HG02885 (cell line): ENCODE results near the gene FAM53B.

Source experiments
- ATAC-seq: cut with Tn5 transposase; IDR thresholded peaks from one replicate; pipeline ENCODE4 v1.9.1; 2021; ENCODE audit warnings: mild to moderate bottlenecking; ENCODE audit not compliant: unreplicated experiment, poor library complexity

The FAM53B gene

DNA sequence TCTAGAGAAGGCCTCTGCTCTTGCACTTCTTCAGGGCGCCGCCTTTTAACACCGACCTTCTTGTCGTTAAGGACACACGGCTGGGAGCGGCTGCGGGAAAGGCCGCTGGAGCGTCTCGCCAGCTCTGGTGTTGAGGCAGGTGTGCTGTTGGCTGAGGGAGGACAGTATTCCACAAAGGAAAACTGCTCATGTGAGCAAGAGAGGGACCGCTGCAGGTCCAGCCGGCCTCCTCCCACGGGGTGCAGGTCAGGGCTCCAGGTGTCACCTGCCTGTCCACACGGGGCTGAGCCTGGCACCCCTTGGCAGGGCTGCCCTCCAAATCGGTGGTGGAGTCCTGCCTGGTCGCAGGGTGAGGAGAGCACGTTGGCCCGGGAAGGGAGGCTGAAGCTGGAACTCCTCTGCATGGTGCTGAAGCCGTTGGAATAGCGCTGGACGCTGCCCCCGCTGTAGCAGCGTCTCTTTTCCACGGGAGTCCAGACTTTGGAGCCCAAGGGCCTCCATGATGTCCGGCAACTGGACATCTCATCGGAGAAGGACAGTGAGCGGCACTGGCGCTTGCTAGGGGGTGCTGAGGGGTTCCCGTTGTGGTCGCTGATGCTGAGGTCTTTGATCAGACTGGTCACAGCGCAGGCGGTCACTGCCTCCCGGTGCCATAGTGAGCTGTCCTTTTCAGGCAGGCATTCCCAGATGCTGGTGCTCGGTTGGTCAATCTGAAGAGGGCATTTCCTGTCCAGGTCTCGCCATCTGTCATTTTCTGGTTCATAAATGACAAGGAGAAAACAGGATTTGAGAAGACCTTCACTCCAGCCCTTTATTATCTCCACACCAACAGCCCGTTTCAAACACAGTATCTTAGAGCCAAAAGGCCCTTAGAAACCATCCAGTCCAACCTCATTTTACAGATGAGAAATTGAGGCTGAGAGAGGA is 62.3 kb downstream of the FAM53B start:
- ATAC-seq, result no peak

DNA sequence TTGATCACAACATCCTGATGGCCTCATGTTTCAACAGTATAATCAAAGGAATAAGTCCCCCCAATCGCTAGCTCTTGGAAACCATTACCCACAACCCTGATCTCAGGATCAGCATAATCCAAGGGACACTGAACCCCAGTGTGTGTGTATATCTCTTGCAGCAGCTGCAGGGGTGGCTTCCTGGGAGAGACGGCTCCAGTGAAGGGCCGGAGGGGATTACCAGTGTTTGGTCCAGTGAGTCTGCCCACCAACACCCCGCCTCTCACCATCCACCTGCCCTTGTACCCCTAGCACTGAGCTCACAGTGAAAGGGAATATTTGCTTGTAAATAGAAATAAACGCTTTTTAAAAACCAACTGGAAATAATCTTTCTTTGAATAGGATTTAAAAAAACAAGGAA is 63.1 kb downstream of the FAM53B start:
- no peak for ATAC-seq

DNA sequence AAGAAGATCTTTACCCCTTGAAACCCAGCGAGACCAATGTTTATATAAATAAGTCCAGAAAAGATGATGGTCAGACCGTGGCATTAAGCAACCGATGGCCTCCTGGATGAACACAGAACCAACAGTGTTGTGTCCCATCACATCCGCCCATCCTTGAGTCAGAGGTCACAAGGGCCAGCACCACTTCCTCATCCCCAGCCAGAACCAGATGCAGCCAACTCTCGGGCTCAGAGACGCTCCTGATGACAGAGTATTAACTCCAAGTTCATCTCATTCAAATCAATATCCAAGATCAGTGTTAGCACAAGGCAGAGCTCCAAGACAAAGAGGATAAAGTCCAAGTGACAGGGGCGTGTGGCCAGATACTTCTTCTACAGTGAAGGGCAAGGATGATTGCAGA is 63.5 kb downstream of the FAM53B start:
- no peak for ATAC-seq

DNA sequence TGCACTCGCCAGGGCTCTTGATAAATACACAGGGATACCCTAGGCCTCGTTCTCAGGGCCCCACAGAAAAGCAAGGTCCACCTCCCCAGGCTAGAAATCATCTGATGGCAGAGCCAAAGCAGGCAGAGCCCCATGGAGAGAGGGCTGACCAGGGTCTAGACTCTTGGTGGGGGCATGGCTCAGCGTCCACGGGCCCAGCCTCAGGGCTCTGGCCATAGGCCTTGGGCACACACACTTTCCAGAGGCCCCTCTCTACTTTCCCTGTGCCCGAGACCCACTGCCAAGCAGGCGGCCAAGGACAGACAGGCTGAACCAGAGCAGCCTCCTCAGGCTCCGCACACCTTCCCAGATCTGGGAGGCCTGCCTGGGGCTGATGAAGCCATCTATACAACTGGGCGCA is 64.8 kb downstream of the FAM53B start:
- no peak for ATAC-seq

DNA sequence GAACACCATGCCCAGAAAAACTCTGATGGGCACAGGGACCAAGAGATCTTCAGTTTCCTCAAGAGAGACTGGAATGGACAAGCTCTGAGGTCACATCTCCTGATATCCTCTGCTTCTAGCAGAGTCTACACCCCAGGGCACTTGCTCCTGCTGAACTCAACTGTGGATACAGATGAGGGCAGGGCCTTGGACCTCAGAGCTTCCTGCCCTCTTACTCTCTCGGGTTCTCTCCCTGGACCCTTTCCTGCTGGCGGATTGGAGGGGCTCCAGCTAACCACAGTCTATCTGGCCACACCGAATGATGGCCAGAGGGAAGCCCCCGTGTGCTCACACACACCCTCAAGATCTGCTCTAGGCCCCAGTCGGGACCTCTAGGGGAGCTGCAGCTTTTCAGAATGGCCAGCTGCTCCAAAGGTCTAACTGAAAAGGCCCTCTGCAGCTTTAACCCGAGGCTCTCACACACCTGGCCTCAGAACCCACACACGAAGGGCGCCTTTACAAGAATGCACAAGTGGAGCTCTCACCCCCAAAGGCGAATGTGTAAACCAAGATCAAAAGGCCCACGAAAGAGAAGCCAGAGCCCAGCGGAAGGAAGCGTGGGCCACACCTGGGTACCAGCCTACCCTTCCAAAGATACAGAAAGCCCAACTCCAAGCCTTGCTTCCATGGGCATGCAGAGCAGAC is 65.5 kb downstream of the FAM53B start:
- no peak for ATAC-seq

DNA sequence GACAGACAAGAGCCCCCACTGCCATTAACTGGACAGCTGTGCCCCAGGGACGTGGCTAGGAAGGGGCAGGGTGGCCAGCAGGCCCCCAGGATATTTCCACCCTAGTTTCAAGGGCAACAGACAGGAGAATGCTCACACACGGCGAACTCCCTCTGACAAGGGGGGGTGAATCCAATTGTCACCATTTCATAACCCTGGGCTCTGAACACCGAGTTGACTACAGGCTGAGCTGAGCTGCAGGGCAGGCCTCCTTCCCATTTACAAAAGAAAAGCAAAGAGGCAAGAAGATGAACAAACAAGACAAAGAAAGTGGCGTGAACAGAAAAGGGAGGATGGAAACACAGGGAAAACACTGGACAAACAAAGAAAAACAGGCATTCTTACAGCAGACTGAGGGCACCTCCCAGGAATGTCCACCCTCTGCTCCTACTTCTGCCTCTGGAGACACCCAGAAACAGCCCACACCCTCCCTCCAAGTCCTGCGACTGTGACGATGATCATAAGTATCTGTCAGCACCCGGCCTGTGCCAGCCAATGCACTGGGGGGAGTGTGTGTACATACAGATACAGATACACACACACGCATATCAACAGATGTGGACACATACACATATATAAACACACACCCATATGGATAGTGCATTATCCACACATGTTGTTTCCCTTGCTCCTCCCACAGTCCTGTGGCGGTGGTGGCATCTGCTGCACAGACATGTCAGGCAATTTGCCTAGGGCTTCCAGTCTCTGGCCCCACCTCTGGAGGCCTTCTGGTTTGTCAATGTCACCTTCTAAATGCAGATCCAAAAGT is 66.2 kb downstream of the FAM53B start:
- no peak for ATAC-seq

DNA sequence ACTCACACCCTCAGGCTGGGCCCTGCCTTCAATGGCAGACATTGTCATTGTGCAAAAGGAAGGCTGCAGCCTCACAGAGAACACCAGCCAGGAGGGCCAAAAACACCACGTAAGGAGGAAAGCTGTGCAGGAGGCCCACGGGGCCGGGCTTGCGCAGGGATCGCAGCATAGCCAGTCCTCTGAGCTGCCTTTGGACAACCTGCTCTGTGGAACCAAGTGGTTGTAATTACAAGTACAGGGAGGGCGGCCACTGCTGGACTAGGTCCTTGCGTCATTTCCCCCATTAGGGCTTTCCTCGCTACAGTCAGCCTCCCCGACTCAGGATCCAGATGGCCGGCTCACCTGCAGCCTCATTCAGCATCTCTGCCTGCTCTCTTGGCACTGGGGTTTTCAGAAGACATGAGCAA is 66.9 kb downstream of the FAM53B start:
- no peak for ATAC-seq

DNA sequence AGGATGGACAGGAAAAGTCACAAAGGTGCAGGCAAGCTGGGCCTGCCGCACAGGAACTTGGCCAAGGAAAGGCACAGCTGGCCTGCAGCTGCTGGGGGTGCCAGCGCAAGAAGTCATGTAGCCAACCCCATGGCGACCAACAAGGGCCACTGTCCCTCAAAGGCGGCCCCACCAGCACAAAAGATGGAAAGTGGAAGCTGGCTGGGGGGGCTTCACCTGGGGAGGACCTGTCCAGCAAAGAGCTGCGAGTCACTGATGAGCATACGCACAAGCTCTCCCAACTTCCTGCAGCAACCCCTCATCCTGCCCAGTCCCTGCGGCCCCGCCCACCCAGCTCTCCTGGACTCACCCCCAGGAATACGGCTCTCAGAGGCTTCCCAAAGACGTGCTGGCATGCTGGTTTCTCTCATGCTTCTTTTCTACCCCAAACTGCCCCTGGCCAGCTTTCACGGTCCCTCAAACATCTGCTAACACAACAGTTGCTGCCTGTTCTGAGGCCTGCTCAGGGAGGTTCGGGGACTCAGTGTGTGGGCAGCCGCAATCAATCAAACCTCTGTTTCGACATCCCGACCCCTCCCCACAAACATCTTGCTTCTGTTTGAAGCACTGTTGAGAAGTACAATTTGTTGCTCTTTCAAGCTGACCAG is 67.6 kb downstream of the FAM53B start:
- no peak for ATAC-seq

DNA sequence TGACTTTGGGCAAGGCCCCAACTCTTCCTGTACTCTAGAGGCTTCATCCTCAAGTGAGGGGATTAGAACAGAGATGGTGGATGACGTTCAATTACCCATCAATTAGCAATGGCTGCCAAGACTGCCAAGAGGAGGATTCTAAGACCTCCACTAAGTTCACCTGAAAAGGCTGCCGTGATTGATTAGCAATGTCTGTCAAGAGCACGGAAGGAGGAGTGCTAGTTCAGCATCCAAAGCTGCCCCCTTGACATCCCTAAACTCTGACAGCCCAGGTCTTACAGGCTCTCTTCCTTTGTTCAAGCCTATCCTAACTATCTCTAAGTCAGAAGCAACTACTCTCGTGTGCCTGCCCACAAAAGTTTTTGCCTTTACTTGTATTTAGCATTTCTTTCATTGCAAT is 68.4 kb downstream of the FAM53B start:
- no peak for ATAC-seq

DNA sequence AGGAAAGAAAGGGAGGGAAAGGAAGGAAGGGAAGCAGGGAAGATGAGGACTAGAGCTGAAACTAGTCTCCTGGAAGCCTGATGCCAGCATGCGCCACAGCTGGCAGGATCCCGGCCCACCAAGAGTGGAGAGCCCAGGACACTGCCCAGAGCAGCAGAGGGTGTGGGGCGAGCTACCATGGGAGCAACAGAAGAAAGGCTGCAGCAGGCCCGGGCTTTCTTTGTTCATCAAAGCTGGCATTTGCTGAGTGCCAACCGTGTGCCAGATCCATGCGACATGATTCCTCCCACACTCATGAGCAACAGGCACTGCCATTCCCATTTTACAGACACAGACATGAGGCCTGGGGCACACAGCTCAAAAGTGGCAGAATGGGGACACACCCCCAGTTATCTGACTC is 68.9 kb downstream of the FAM53B start:
- ATAC-seq, result no peak

DNA sequence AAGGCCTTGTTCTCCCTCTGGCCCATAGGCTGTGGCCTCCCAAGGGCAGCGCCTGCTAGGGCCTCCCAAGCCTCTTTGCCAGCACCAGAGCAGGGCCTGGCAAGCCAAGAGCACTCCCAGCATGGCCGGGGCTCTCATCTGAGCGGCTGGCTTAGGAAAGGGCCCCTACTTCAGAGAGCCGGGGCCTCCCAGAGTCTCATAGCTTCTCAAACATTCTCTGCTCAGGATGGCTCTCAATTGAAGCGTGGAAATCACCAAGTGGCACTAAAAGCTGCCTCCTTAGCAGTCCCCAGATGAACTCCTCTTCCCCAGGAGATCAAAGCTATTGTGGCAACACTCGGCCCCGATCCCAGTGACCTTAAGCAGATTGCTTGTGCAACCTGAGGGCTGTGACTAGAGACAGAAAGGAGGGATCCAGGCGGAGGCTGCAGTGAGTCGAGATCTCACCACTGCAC is 69.4 kb downstream of the FAM53B start:
- ATAC-seq, result no peak

DNA sequence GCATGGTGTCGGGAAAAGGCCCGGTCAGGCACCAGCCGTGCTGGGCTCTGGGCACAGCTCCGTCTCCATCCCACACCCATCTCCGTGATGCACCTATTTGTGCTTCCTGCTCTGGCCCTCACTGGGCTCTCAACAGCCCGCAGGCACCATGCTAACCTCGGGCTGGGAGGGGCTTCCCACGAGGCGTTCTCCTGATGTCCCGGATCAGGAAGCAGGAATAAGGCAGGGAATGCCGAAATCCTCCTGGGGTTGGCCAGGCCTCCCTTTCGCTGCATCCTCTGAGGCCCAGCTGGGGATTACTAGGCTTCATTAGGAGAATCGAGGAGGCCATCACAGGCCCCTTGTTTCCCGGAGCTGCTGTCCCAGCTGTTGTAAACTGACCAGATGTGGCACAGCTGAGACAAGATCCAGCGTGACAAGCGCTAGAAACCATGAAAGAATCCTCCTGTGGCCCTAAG is 72.0 kb downstream of the FAM53B start:
- ATAC-seq, result no peak

DNA sequence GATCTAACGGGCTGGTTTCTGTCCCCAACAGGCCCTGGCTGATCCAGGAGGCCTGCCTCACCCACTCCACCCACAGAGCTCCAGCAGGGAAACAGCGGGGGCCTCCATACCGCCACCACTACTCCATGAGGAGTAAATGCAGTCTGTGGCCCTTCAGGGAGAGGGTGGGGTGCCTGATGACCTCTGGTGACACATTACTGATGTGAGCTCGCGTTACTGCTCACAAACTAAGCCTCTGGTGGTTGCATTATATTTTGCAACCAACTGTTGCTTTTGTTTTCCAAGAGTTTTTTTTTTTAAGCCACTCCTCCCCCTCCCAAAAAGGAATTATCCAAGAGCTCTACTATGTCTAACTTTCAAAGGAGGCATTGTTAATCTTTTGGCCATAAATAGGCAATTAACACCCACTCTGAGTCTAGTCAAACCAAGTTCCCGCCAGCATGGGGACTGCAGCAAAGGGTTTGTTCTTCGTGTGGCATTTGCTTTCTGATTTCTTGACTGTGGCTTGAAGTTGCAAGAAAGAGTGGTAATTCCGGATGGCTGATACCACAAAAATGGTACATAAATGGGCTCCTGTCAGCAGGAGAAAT is 72.6 kb downstream of the FAM53B start:
- ATAC-seq, result no peak

DNA sequence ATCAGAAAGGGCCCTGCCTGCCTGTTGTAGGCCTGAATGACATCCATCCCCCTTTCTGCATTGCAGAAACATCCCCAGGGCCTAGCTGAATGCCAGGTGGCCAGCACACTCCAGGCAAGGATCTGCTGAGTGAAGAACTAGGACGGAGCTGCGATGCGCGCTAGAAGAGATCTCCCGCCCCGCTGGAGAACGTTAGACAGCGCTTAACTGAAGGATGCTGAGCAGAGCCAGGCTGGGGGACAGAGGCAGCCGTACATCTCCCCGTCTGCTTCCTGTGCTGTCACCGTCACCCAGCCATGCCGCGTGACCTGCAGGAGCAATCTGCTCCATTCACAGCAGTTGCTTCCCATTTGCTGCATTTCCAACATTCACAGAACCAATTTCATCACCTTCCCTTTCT is 73.3 kb downstream of the FAM53B start:
- no peak for ATAC-seq

DNA sequence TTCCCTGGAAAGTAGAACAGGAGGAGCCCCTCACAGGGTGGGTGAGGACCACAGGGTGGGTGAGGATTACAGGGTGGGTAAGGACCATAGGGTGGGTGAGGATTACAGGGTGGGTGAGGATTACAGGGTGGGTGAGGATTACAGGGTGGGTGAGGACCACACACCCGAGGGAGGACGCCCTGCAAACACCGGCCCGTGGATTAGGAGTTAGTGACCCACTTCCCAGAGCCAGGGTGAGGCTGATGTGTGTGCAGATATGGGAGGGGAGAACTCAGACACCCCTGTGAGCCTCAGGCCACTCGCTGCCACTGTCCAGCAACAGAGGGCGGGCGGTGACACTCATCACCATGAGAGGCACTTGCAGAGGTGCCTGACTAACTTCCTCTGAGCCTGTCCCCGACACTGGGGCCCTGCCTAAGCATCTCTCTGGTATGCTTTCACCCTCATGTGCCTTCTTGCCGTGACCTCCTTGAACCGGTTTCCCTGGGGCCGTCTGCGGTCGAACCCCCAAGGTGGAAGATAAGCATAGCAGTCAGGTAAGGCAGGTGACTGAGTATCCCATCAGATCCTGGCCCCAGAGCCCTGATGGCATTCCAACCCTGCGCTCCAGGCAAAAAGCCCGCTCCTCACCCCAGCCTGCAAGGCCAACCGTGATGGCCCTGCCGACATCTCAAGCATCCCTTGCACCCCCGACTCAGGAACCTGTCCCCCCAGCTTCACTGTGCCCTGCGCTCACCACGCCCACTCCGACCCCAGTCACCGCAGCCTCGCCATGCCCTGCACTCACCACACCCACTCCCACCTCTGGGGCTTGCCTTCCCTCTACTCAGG is 74.1 kb downstream of the FAM53B start:
- ATAC-seq, result no peak

DNA sequence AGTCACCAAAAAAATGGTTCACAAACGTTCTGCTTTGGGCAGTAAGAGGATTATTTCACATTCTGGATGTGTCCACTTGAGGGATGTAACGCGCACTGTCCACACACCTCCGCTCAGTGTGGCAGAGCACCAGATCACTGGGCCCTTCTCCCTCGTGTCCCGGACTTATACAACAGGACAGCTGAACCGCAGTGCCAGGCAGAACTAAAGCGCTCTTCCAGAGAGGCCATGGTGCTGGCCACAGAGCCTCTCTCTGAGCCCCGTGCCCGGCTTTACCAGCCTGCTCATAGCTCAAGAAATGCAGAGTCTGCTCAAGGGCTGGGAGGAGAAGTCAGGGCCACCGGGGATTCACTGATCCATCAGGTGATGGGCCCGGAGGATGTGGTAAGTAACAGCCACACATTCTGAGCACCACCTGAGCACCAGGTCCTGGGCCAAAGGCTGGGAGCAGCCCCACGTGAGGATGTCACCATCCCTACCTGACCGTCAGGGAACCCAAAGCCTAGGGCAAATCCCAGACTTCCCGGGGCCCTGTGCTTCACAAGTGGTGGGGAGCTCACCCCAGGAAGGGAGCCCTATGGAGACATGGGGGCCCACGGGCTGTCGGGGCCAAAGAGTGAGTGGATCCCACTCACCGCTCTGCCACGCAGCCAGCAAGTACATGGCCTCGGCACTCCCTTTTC is 74.9 kb downstream of the FAM53B start:
- no peak for ATAC-seq

DNA sequence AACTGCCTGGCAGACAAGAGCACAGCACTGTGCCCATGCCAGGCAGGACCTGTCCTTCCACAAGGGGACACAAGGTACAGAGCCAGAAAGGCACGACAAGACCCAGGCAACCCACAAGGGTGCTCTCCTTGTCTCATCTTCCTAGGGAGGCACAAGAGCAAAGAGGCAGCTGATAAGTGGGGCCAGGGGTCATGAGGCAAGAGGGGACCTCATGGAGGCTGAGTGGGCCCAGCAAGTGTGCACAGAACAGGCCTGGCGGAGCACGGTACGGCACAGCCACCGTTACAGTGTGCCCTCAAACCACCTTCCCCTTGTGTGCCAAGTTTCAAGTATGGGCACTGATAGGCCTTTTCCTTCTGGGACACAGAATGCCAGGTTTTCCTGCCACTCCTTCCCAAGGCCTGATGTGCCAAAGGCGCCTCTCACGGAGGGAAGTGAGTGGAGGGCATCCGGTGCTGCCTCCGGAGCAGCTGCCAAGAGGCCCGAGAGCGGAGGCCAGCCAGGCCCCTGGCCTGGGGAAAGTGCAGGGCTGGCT is 75.6 kb downstream of the FAM53B start:
- no peak for ATAC-seq
